NCI-H2107 (cell line): ENCODE data around the gene RTP4.
A peak's percentile ranks its signal among the peaks of the same experiment; 100 is the strongest.

ENCODE experiments used
- DNase-seq: peaks from one replicate; lab custom pipeline; 2025; lab: John Stamatoyannopoulos, UW

Gene RTP4

GRCh38 chr3:187368251-187369088 is at the start of gene RTP4:
RTP4 (plus strand) TSS chr3:187368385; CDS start chr3:187368442, 57 bp downstream.
- no peak for DNase-seq

- DNase-seq: peak; percentile 47
Observed at GRCh38 chr3:187318819-187319616, 49.2 kb upstream of the RTP4 start.

- DNase-seq: peak; percentile 47
Observed at GRCh38 chr3:187319699-187320302, 48.4 kb upstream of the RTP4 start.

GRCh38 chr3:187321766-187322165 is 46.4 kb upstream of the RTP4 start:
- DNase-seq: no peak

GRCh38 chr3:187322291-187322690 is 45.9 kb upstream of the RTP4 start:
- DNase-seq: no peak

GRCh38 chr3:187323091-187323490 is 45.1 kb upstream of the RTP4 start:
- DNase-seq: no peak

GRCh38 chr3:187325632-187326031 is 42.6 kb upstream of the RTP4 start:
- no peak for DNase-seq

GRCh38 chr3:187327845-187328244 is 40.3 kb upstream of the RTP4 start:
- no peak for DNase-seq

GRCh38 chr3:187328691-187329090 is 39.5 kb upstream of the RTP4 start:
- no peak for DNase-seq

- DNase-seq: no peak
Observed at GRCh38 chr3:187334904-187335303, 33.3 kb upstream of the RTP4 start.

- DNase-seq: no peak
Observed at GRCh38 chr3:187336322-187336721, 31.9 kb upstream of the RTP4 start.

GRCh38 chr3:187340578-187340977 is 27.6 kb upstream of the RTP4 start:
- DNase-seq: no peak

- DNase-seq: no peak
Observed at GRCh38 chr3:187342255-187342654, 25.9 kb upstream of the RTP4 start.

GRCh38 chr3:187343670-187344069 is 24.5 kb upstream of the RTP4 start:
- DNase-seq: no peak

- no peak for DNase-seq
Observed at GRCh38 chr3:187352581-187353575, 15.3 kb upstream of the RTP4 start.

- DNase-seq: no peak
Observed at GRCh38 chr3:187358068-187358467, 10.1 kb upstream of the RTP4 start.

- no peak for DNase-seq
Observed at GRCh38 chr3:187359798-187360486, 8.2 kb upstream of the RTP4 start.

GRCh38 chr3:187360596-187360995 is 7.6 kb upstream of the RTP4 start:
- no peak for DNase-seq

GRCh38 chr3:187361835-187362234 is 6.3 kb upstream of the RTP4 start:
- no peak for DNase-seq

- DNase-seq: no peak
Observed at GRCh38 chr3:187367561-187368103, 553 bp upstream of the RTP4 start.

GRCh38 chr3:187369089-187369447 is 883 bp downstream of the RTP4 start:
- DNase-seq: no peak
